ENCODE data around the gene UMPS. TPM values are rescaled to one million over a fixed set of nuclear protein-coding genes. Genes with fewer than 3 reads are reported as not detected.

UMPS gene
- total RNA-seq, 1 experiment from 2014 or later = 118 TPM

DNA sequence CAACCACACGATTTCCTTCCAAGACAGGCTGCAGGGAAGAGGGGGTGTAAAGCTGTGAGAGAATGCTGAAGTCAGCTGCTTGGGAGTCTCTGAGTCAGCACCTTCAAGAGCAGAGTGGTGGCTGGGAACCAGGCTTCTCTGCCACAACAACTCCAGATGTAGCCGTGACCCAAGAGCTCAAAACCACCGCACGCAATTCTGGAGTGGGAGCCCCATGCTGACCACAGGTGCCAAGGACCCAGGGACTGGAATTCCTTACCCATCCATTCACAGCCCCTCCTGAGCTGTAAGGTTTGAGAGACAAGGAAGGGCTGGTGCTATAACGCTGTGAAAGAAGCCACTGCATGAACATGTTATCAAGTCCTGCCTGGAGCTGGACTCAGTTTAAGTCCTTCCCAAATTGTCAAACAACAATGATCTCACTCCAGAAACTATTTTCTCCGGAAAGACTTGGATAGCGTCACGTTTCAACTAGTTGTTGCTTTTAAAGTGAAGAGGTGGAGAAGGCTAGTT is 61.4 kb downstream of the UMPS start:
- BruUV-seq (replicated peaks) = no TSS peak
- Histone ChIP-seq H3K36me3 (ENCODE audit: insufficient read depth, low read length, poor library complexity, severe bottlenecking) (peaks cover 4% of the 10 kb centered on the region), H3K27ac (ENCODE audit: low read depth, low read length, poor library complexity, severe bottlenecking) (no peak overlapping the region), H3K4me3 (ENCODE audit: low read depth, low read length, poor library complexity, severe bottlenecking) (no peak overlapping the region), H3K9me3 (ENCODE audit: low read depth, low read length, poor library complexity, severe bottlenecking) (no peaks in the 10 kb centered on the region), H3K4me1 (ENCODE audit: insufficient read depth, low read length, poor library complexity, severe bottlenecking) (peaks cover 16% of the 10 kb centered on the region), H3K27me3 (replicated peaks; ENCODE audit: insufficient read depth, low read depth, low read length, poor library complexity) (no peaks in the 10 kb centered on the region)
- intact Hi-C loops (cut with micrococcal nuclease; ENCODE audit: unreplicated experiment) = no loop called here
- no peak for DNase-seq (ENCODE audit: low spot score)
- no peak for TF ChIP-seq EZH2 (IDR thresholded peaks at IDR 0.05; ENCODE audit: borderline replicate concordance, low read depth, low read length, poor library complexity, severe bottlenecking)
- TF ChIP-seq, protein P1, sequence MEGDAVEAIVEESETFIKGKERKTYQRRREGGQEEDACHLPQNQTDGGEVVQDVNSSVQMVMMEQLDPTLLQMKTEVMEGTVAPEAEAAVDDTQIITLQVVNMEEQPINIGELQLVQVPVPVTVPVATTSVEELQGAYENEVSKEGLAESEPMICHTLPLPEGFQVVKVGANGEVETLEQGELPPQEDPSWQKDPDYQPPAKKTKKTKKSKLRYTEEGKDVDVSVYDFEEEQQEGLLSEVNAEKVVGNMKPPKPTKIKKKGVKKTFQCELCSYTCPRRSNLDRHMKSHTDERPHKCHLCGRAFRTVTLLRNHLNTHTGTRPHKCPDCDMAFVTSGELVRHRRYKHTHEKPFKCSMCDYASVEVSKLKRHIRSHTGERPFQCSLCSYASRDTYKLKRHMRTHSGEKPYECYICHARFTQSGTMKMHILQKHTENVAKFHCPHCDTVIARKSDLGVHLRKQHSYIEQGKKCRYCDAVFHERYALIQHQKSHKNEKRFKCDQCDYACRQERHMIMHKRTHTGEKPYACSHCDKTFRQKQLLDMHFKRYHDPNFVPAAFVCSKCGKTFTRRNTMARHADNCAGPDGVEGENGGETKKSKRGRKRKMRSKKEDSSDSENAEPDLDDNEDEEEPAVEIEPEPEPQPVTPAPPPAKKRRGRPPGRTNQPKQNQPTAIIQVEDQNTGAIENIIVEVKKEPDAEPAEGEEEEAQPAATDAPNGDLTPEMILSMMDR (conservative IDR thresholded peaks at IDR 0.05; ENCODE audit: low read depth, low read length) = no peak
- ChIA-PET POLR2A (ENCODE audit: low non-redundant PET) (no interaction called here), CTCF (interaction anchor here (0.6 kb wide), 2 partner anchors 31 to 203 kb away, joined by 3 to 5 read pairs; no protein-coding TSS in a partner anchor)

DNA sequence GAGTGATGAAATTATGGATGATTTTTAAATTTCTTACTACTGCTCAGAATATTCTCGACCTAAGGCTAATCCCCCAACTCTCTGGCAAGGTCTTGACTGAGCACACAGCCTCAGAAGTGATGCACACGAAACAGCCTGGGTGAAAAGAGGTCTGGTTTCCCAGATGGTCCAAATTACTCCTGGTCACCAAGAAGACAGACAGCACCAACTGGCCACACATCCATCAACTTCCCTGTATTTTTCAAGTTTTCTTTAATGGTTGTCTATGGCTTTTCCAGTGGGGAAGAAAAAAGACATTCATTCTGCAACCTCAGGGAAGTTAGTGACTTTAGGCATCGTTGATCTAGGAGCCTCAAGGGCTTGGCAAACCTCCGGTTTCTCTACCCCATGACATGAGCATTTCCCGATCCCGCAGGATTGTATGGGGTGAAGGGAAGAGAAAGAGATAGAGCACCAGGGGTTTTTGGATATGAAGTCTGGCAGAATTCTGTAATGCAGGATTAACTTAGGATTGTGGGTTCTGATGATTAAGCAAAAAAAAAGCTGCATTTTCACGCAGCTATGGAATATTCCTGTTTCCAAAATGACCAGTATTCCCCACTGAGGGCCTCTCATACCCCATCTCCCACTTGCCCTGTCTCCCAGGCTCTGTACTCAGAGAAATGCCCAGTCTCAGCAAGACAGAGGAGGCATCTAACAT is 62.2 kb downstream of the UMPS start:
- Histone ChIP-seq H3K27me3 (replicated peaks; ENCODE audit: insufficient read depth, low read depth, low read length, poor library complexity) (no peaks in the 10 kb centered on the region), H3K4me3 (ENCODE audit: low read depth, low read length, poor library complexity, severe bottlenecking) (no peak overlapping the region), H3K36me3 (ENCODE audit: insufficient read depth, low read length, poor library complexity, severe bottlenecking) (peaks cover 4% of the 10 kb centered on the region), H3K4me1 (ENCODE audit: insufficient read depth, low read length, poor library complexity, severe bottlenecking) (peaks cover 16% of the 10 kb centered on the region), H3K27ac (ENCODE audit: low read depth, low read length, poor library complexity, severe bottlenecking) (no peak overlapping the region), H3K9me3 (ENCODE audit: low read depth, low read length, poor library complexity, severe bottlenecking) (no peaks in the 10 kb centered on the region)
- ChIA-PET POLR2A (ENCODE audit: low non-redundant PET) (no interaction called here), CTCF (interaction anchor here (0.6 kb wide), 1 partner anchor 202 kb away, joined by 5 read pairs; no protein-coding TSS in a partner anchor)
- TF ChIP-seq EZH2 (IDR thresholded peaks at IDR 0.05; ENCODE audit: borderline replicate concordance, low read depth, low read length, poor library complexity, severe bottlenecking) = no peak
- TF ChIP-seq, protein P1 (conservative IDR thresholded peaks at IDR 0.05; ENCODE audit: low read depth, low read length) = no peak
- intact Hi-C loops (cut with micrococcal nuclease; ENCODE audit: unreplicated experiment) = no loop called here
- no peak for DNase-seq (ENCODE audit: low spot score)
- BruUV-seq (replicated peaks) = no TSS peak

DNA sequence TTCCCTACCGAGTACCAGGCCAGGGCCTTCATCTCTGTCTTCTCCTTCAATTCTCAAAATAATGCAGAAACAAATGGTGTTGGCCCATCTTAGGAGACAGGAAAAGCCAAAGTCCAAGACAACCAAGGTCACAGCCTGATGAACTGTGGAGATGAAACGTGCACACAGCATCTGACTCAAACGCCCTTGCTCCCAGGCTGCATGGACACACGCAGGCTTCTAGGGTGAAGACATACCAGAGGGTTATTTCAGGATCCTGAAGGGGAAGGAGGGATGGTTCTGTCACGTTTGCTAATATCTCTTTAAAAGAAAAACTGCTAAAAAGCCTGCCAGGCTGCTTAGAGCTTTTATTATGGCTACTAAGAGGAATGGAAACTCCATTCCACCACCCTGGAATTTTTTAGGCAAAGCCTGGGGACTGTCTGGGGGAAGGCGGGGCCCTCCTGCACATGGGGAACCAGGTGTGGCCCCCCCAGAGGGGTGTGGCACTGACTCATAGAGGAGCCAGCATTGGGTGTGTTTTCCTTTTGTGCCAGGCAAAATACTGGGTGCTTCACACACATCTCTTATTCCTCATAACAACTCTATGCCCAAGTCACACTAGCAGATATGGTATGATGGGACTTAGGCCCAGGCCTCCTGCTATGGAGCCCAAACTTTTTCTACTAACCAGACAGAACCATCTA is 62.9 kb downstream of the UMPS start:
- Histone ChIP-seq H3K4me3 (ENCODE audit: low read depth, low read length, poor library complexity, severe bottlenecking) (no peak overlapping the region), H3K27me3 (replicated peaks; ENCODE audit: insufficient read depth, low read depth, low read length, poor library complexity) (no peaks in the 10 kb centered on the region), H3K4me1 (ENCODE audit: insufficient read depth, low read length, poor library complexity, severe bottlenecking) (peaks cover 14% of the 10 kb centered on the region), H3K9me3 (ENCODE audit: low read depth, low read length, poor library complexity, severe bottlenecking) (no peaks in the 10 kb centered on the region), H3K36me3 (ENCODE audit: insufficient read depth, low read length, poor library complexity, severe bottlenecking) (peaks cover 4% of the 10 kb centered on the region), H3K27ac (ENCODE audit: low read depth, low read length, poor library complexity, severe bottlenecking) (no peak overlapping the region)
- BruUV-seq (replicated peaks) = no TSS peak
- intact Hi-C loops (cut with micrococcal nuclease; ENCODE audit: unreplicated experiment) = no loop called here
- TF ChIP-seq, protein P1 (conservative IDR thresholded peaks at IDR 0.05; ENCODE audit: low read depth, low read length) = no peak
- no peak for TF ChIP-seq EZH2 (IDR thresholded peaks at IDR 0.05; ENCODE audit: borderline replicate concordance, low read depth, low read length, poor library complexity, severe bottlenecking)
- POLR2A ChIA-PET (ENCODE audit: low non-redundant PET) = no interaction called here
- CTCF ChIA-PET = no interaction called here
- DNase-seq (ENCODE audit: low spot score) = no peak
